NCI-H82 treated with DMSO at 0.1 percent for 48 hours (cell line): Measurements from ENCODE around the gene RPP14.
"Not testable (repeated sequence)": the region's sequence is repeated elsewhere in the genome, so short reads cannot be mapped to it uniquely, and the experiment has no call there.

Experiments used
- DNase-seq: peaks from one replicate; lab custom pipeline; 2025; ENCODE audit not compliant: unreplicated experiment; lab: John Stamatoyannopoulos, UW

The RPP14 gene

GRCh38 chr3:58331593-58332152 is 25.6 kb downstream of the RPP14 start:
- DNase-seq = no peak

- no peak for DNase-seq
Observed at GRCh38 chr3:58332575-58333188, 26.6 kb downstream of the RPP14 start, which contains the start of gene PXK. PXK (plus strand) TSS chr3:58332892; CDS start chr3:58332989, 97 bp downstream.

DNA sequence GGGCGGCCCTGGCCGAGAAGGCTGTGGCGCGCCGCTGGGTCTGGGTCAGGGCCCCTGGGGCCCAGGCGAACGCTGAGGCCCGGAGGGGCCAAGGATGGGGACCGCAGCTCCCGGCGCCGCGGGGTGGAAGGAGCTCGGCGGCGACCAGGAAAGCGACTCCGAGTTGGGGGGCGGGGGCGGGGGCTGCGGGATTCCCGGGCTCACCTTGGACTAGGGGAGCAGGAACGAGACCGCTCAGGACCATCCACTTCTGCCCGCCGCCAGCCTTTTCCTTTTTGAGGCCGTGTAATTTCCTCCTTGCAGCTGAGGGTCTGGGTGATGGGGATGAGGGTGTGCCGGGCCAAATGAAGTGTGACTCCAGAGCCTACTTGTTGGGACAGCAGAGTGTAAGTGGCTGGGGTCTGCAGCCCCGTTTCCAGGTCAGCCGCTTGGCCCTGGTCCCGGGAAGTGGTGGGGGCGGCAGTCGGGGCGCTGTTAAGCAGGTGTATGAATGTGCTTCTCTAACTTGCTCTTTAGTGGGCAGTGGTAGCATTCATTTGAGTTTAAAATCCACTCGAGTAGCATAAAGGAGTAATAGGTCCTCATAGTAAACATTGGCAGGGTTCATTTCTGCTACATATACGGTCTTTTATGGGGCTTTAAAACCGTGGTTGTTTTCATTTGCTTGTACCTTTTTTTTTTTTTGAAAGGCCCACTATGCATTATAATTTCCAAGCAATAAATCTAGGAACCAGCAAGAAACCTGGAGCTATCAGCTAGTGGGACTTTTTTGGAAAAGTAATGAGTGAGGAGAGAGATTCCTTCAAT is 27.4 kb downstream of the RPP14 start:
- DNase-seq = no peak

- DNase-seq = no peak
Observed at GRCh38 chr3:58334013-58334321, 27.9 kb downstream of the RPP14 start.

- no peak for DNase-seq
Observed at GRCh38 chr3:58334506-58334884, 28.4 kb downstream of the RPP14 start.

GRCh38 chr3:58335652-58335947 is 29.6 kb downstream of the RPP14 start:
- DNase-seq = no peak

- no peak for DNase-seq
Observed at GRCh38 chr3:58336135-58336882, 30.3 kb downstream of the RPP14 start.

DNA sequence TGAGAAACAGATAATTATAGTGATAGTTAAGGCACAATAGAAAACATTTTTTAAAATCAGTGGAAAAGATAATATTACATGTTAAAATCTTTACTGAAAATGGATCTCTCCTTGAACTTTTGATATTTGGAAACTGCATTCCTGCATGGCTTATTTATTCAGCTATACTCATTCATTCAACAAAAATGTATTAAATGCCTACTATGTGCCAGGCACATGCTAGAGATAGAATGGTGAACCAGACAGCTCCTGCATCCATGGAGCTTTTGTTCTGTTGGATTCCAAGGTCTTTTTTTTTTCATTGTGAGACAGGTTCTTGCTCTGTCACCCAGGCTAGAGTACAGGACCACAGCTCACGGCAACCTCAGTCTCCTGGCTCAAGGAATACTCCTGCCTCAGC is 31.1 kb downstream of the RPP14 start:
- DNase-seq = no peak

GRCh38 chr3:58339146-58339545 is 33.1 kb downstream of the RPP14 start:
- DNase-seq = not testable (repeated sequence)

- DNase-seq = no peak
Observed at GRCh38 chr3:58340594-58341244, 34.7 kb downstream of the RPP14 start.

- no peak for DNase-seq
Observed at GRCh38 chr3:58341376-58341775, 35.3 kb downstream of the RPP14 start.

GRCh38 chr3:58342676-58343075 is 36.6 kb downstream of the RPP14 start:
- DNase-seq = no peak

DNA sequence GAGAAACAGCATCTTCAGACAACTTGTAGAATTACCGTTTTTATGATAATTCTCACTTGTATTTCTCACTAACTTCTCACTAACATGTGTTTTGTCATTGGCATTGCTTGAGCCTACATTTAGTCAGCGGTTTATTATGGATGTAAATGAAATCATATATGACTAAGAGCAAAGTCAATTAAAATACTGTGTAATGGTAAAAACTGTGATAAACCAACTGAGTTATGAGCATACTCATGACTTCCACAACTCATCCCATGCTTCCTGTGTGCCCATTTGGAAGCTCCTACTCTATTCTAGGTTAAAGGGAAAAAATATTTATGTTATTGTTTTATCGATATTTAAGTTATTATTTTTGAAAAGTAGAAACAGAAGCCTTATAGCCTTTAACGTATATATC is 39.4 kb downstream of the RPP14 start:
- DNase-seq = no peak

GRCh38 chr3:58346368-58346767 is 40.3 kb downstream of the RPP14 start:
- no peak for DNase-seq

DNA sequence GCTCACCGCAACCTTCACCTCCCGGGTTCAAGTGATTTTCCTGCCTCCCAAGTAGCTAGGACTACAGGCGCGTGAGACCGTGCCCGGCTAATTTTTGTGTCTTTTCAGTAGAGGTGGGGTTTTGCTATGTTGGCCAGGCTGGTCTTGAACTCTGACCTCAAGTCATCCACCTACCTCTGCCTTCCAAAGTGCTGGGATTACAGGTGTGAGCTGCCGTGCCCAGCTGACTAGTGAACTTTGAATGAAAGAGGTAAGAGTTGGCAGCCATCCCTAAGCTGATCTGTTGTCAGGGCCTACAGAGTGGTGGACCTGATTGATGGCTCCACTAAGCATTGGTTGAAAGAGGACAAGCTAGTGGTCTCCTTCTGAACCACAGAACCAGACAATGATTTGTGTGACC is 41.9 kb downstream of the RPP14 start:
- DNase-seq = no peak

- no peak for DNase-seq
Observed at GRCh38 chr3:58349792-58350626, 44.0 kb downstream of the RPP14 start.

- DNase-seq = no peak
Observed at GRCh38 chr3:58350627-58351013, 44.6 kb downstream of the RPP14 start.

DNA sequence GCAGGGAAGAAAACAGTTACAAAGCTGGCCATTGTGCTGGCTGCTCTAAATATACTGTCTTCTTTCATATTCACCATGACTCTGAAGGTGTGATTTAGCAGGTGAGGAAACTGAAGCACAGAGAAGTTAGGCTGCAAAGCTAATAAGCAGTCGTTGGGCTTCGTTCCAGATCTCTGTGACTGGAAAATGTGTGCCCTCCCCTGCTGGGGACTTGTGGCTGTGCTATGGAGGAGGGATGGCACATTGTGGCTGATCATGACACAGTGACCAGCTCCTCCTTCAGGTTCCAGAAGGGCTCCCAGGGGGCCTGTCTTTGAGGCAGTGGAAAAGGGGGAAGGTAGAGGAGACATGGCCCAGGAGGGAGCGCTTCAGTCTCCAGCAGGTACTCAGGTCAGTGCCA is 45.9 kb downstream of the RPP14 start:
- no peak for DNase-seq

- no peak for DNase-seq
Observed at GRCh38 chr3:58352626-58353025, 46.6 kb downstream of the RPP14 start.

GRCh38 chr3:58353722-58354553 is 47.9 kb downstream of the RPP14 start:
- no peak for DNase-seq
